HG03460 (cell line): ENCODE results near the gene PNPLA5.

Experiments
- ATAC-seq: cut with Tn5 transposase; IDR thresholded peaks from one replicate; pipeline ENCODE4 v1.9.1; 2021; ENCODE audit not compliant: unreplicated experiment

PNPLA5 gene

DNA sequence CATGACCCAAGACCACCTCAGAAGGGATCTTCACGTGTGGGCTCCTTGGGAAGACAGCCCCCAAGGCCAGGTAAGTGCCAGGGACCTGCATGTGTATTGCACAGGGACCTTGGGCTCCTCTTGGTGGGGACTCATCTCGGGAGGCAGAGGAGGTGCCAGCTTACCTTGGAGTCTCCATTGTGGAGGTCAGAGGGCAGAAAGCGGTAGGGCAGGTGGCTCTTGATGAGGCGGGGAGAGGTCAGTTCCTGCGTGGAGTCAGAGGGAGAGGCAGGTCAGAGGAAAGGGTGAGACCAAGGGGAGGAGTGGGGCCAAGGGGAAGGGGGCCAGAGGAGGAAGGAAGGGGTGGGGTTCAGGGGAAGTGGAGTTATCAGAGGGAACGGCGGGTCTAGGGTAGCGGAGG, 52.0 kb downstream of the PNPLA5 start:
- ATAC-seq = no peak

DNA sequence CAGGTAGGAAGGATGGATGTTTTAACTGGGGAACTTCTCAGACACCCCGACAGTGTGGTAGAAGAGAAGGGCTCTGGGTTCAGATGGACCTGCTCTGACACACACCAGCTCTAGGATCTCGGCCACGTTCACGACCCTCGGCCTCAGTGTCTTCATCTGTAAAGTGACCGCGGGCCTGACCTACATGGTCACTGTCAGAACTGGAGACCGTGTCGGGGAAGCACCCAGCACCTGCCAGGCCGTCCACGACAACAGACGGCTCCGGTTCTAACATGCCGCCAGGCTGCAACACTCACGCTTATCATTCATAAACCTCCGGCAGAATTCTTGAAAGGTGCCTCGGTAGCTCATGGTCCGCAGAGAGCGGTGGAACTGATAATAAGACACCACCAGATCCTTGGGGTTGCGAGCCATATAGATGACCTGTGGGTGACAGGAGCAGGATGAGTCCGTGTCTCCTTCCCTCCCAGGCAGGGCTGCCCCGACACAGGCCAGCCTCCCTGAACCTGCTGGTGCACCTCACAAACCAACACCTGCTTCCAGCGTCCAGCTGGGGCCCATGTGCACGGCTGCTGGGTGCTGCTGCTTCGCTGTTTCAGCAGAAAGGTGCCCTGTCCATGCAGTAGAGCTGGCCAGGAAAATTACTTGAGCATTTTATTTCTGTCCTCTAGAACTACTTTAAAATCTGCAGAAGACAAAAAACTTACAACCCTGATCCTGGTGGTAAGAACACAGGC, 53.1 kb downstream of the PNPLA5 start:
- no peak for ATAC-seq

DNA sequence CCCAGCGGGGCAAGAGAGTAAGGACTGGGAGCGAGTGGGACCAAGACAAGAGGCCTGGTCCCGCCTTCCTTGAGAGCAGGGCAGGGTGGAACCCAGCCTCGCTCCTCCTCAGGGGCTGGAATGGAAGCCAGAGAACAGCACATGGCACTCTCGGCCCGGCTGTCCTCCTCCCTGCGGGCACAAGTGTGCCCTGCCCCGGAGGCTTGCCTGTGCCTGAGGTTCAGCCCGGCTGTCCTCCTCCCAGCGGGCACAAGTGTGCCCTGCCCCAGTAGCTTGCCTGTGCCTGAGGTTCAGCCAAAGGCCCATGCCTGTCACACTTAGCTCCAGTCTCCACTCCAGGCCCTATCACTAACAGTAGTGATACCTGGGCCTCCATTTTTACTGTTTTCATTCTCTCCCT, 53.7 kb downstream of the PNPLA5 start:
- ATAC-seq = no peak

DNA sequence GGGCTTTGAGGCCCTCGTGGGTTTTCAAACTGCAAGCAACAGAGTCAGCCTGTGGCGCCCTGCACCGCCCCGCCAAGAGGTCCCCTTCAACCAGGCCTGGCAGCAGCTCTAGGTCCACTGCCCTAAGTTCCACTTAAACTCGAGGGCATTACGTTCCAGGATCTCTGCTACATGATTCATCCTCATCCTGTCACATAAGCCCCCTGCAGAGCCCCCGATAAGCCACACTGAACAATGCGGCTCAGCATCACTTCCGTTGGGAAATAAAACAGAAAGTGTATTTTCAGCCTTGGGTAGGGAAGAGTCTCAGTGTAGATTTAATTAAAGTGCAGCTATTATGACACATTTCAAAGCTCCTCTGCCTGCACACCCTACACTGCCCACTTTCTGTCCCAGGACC, 54.1 kb downstream of the PNPLA5 start:
- ATAC-seq = no peak

DNA sequence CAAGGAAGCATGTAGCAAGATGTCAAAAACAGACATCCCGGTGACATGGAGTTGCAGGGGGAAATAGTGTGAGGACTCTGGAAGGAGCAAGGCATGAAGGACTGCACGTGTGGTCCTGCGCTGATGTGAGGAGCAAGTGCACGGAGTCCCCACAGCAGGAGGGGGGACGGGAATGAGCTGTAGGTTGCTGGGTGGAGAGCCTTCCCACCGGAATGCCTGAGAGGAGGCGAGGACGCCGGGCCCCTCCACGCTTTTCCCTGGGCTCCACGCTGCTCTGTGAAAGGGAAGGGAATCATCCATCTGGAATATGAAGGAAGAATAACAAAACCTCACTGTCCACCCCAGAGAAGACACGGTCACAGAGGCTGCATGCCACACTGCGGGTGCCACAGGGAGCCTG, 56.1 kb downstream of the PNPLA5 start:
- no peak for ATAC-seq

DNA sequence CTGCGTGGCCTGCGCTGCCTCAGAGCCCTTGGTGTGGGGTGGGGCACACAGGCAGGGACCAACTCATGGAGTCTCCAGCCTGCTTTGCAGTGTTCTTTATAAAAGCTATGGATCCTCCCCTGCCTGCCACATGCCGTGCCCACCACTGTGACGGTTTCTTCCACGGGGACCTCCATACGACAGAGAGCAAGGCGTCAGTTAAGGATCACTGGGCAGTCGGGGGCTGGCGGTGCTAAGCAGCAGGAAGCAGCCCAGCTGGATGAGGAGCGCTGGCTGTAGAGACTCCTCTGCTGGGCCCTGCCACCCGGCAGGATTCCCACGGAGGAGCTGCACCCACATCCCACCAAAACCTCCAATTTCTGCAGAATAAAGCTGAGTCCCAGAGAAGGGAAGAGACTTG, 56.6 kb downstream of the PNPLA5 start:
- no peak for ATAC-seq

DNA sequence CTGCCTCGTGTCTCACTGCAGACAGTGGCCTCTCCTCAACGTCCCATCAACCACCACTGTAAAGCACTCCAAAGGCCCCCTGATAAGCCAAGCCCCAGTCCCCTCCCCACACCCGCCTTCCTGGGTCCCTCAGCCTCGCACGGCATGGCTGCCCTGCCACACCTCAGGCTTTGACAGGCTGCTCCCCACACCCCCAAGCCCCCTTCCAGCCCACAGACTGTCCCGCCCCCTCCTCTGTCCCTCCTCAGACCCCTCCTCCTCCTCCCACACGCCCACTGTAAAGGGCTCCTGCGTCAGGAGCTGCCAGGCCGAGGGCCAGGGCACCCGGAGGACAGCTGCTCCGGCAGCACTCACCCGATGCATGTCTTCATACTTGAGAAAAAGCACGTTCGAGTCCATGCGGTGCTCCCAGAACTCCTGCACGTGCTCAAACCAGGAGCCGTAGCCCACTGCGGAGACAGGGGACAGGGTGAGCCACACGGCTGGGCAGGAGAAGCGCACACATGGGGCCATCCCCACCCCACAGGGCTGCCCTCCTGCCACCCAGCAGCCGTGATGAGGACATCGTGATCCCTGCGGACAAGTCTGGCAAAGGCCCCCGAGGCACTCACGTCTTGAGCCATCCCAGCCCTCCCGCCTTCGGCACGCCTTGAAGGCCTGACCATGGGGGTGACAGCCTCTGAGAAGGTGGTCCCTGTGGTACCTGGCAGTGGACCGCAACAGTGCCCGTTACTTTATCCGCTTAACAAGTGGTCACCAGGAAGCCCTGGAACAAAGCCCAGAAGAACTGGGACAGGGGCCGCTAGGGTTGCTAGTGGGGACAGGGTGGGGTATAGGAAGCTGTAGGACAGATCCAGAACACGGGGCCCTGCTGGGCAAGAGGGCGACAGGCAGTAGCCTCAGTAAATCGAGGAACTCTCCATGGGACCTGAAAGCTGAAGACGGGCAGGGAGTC, 58.2 kb downstream of the PNPLA5 start:
- ATAC-seq = no peak

DNA sequence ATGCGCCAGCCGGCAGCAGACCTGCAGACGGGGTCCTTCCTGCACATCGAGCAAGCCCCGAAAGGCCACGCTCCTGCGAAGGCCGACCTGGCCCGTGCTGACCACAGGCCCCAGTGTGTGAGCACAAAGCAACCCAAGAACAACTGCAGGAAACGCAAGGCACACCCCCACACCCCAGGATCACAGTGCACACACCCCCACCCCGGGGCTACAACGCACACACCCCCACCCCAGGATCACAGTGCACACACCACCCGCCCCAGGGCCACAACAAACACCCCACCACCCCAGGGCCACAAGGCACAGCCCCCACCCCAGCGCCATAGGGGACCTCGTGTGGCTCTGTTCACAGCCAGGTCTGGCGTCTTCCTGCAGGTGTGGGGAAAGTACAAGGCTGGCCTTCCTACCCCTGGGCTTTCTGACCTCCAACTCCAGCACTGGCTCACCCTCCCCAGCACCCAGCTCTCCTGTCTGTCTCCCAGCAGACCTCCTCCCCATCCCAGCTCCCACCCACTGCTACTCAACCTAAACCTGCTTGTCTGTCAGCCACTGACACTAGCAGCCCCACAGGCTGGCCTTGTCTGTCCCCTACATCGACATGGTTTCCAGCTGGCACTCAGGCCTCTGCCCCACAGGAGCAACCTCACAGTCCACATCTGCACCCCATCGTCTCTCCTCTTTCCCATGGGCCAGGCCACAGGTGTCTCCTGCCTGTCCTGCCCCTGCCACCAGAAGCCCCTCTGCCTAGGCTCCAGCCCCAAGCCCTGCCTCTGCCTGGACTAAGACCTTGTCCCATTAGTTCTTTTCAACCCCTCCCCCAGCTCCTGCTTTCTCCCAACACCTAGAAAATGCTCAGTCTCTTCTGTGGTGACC, 59.2 kb downstream of the PNPLA5 start:
- ATAC-seq = no peak

DNA sequence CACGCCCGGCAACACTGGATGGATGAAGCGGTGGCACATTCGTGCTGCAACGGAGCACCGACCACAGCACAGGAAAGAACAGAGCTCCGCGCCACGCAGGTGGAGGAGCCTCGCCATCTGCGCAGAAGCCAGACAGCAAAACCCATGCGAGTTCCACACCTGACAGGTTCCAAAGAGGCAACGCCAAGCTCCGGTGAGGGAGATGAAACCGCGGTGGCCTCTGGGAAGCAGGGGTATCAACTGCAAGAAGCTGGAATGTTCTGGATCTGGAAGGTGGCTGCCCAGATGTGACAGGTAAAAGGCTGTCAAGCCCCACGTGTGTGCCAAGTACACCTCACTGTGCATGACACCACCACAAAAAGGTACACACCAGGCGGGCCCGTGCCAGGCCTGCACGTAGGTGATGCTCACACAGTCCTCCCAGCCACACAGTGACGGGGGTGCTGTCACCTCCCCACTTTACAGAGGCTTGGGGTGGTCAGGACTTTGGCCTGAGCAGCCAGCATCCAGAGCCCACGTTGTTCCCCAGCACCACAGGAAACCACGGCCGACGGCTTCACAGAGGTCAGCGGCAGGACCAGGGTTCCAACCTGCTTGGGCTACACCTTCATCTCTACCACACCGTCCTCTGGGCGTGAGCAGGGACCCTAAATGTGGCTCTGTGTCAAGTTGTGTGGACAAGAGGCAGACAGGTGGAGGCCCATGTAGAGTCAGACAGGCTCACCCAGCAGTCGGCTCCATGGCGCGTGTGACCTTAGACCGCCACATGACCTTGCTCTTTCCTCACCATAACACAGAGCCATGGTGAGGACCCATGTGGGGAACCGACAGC, 60.0 kb downstream of the PNPLA5 start:
- ATAC-seq = no peak

DNA sequence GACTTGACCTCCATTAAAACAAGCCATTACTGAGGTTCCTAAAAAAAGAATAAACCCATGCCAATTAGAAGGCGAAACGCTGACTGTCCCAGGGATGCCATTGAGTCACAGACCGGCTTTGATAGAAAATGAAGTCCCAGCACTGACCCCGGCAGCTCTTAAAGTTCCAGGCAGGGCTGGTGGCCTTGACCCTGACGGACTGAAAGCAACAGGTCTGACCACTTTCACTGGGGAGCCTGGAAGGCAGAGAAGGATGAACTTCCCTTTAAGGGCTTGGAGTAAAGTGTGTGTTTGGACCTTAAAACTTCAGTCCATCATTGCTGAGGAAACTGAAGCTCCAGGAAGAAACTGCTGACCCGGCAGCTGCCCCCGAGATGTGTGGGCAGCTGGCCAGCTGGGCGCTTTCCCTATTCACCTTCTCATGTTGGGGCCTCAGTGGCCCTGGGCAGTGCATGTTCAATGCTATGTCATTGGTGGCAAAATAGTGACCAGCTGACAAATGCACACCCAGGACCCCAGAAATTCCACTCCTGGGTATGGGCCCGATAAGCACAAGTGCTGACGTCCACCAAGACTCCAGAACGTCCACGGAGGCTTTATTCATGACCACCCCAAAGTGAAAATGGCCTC, 60.8 kb downstream of the PNPLA5 start:
- ATAC-seq = no peak

DNA sequence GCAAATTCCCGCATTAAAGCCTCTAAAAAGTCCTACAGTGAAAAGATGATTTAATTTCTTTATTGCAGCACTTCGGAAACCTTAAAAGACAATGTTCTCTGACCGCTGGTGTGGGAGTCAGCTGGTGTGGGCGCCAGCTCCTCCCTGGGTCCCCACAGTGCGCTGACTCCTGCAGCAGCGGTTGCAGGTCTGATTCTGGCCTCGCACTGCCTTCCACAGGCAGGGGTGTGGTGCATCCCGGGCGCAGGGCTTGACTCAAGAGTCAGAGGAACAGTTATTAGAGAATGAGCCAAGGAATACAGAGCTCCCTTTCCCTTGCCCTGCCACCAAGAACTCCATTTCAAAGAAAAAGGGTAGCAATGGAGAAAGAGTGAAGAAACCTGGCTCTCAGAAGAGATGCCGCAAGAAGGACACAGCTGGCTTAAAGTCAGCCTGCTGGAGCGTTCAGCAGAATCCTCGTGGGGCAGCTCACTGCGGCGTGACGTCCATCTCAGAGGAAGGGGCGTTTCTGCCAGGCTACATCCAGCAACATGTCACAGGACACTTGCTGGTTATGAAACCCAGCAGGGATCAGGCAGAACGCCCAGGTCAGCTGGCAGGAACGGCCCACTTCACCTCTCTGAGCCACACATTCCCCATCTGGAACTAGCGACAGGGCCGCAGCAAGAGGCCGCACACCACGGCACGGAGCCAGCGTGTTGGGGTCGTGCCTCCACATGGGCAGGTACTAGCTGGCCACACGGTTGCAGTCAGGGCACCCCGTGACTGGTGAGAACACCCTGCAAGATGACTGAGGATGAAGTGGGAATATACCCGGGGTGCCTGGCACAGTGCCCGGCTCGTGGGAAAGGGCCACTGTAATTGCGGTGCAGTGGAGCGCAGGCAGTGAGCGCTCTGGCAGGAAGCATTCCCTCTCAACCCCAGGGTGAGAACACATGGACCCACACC, 61.6 kb downstream of the PNPLA5 start:
- ATAC-seq = no peak
